Measurements from ENCODE around the gene NET1. TPM values are rescaled to one million over a fixed set of nuclear protein-coding genes. Genes with fewer than 3 reads are reported as not detected.

NET1 gene
- total and polyA plus RNA-seq, 10 donors = 4.6 to 19.5 (median 11.1) TPM

- H3K27ac ChIP-seq = no peak overlapping the region
- no peak for DNase-seq
- no peaks in the 10 kb centered on the region for H3K9me3 ChIP-seq
- peaks cover 0 to 5% (median 0%) of the 10 kb centered on the region in 6 donors for H3K4me1 ChIP-seq
- 93 to 95% (median 93%) methylated on average over 19 of the region's 19 CpGs for WGBS, 5 donors
- no peak overlapping the region for H3K4me3 ChIP-seq
- TF ChIP-seq CTCF (IDR thresholded peaks at IDR 0.05 in 8 of 11, conservative IDR thresholded peaks at IDR 0.05 in 3 of 11) = no peak
- no peak for TF ChIP-seq POLR2A (IDR thresholded peaks at IDR 0.05)
- TF ChIP-seq POLR2AphosphoS5 (IDR thresholded peaks at IDR 0.05) = no peak
- H3K27me3 ChIP-seq (replicated peaks in 1 of 7) = peaks cover 0 to 16% (median 0%) of the 10 kb centered on the region in 7 donors
- no peaks in the 10 kb centered on the region for H3K36me3 ChIP-seq
- intact Hi-C loops (cut with DNase I; ENCODE audit: low total_unique reads) = no loop called here
Measured at GRCh38 chr10:5497948-5498730, 85.8 kb downstream of the NET1 start.

- no peak for TF ChIP-seq CTCF (IDR thresholded peaks at IDR 0.05 in 8 of 11, conservative IDR thresholded peaks at IDR 0.05 in 3 of 11)
- no peak for TF ChIP-seq POLR2AphosphoS5 (IDR thresholded peaks at IDR 0.05)
- TF ChIP-seq POLR2A (IDR thresholded peaks at IDR 0.05) = no peak
- peaks cover 0 to 5% (median 0%) of the 10 kb centered on the region in 6 donors for H3K4me1 ChIP-seq
- 91 to 95% (median 92%) methylated on average over 57 to 61 of the region's 61 CpGs for WGBS, 5 donors
Measured at GRCh38 chr10:5498791-5499492, 86.6 kb downstream of the NET1 start.

GRCh38 chr10:5499493-5500140 lies 87.3 kb downstream of the NET1 start, which contains the start of gene CALML5:
Gene CALML5, minus strand, starts transcription at chr10:5499570. Its CDS starts 132 bp downstream, at chr10:5499438.
- Histone ChIP-seq H3K36me3 (no peaks in the 10 kb centered on the region), H3K9me3 (no peaks in the 10 kb centered on the region), H3K27ac (no peak within 1 kb of the TSS), H3K4me3 (no peak within 1 kb of the TSS), H3K4me1 (peaks cover 0 to 5% (median 0%) of the 10 kb centered on the region in 6 donors), H3K27me3 (replicated peaks in 1 of 7) (peaks cover 0 to 16% (median 0%) of the 10 kb centered on the region in 7 donors)
- intact Hi-C loops (cut with DNase I; ENCODE audit: low total_unique reads) = no loop called here
- no peak for DNase-seq
- 87 to 92% (median 89%) methylated on average over 9 to 10 of the region's 10 CpGs for WGBS, 5 donors
- TF ChIP-seq POLR2A (IDR thresholded peaks at IDR 0.05) = no peak
- TF ChIP-seq POLR2AphosphoS5 (IDR thresholded peaks at IDR 0.05) = no peak
- TF ChIP-seq CTCF (IDR thresholded peaks at IDR 0.05 in 8 of 11, conservative IDR thresholded peaks at IDR 0.05 in 3 of 11) = no peak

More at GRCh38 chr10:5498791-5499492, 86.6 kb downstream of the NET1 start:
- no peaks in the 10 kb centered on the region for H3K9me3 ChIP-seq
- DNase-seq = no peak
- no peak overlapping the region for H3K27ac ChIP-seq
- H3K4me3 ChIP-seq = no peak overlapping the region
- intact Hi-C loops (cut with DNase I; ENCODE audit: low total_unique reads) = no loop called here
- H3K36me3 ChIP-seq = no peaks in the 10 kb centered on the region
- H3K27me3 ChIP-seq (replicated peaks in 1 of 7) = peaks cover 0 to 16% (median 0%) of the 10 kb centered on the region in 7 donors
